NCI-H2196 treated with DMSO at 0.1 percent for 48 hours (cell line): ENCODE results near the gene TTBK1.
A peak's percentile ranks its signal among the peaks of the same experiment; 100 is the strongest.
"Not testable (repeated sequence)": the region's sequence is repeated elsewhere in the genome, so short reads cannot be mapped to it uniquely, and the experiment has no call there.

Source experiments
- DNase-seq: peaks from one replicate; lab custom pipeline; 2025; ENCODE audit not compliant: unreplicated experiment; lab: John Stamatoyannopoulos, UW

Gene TTBK1

DNA sequence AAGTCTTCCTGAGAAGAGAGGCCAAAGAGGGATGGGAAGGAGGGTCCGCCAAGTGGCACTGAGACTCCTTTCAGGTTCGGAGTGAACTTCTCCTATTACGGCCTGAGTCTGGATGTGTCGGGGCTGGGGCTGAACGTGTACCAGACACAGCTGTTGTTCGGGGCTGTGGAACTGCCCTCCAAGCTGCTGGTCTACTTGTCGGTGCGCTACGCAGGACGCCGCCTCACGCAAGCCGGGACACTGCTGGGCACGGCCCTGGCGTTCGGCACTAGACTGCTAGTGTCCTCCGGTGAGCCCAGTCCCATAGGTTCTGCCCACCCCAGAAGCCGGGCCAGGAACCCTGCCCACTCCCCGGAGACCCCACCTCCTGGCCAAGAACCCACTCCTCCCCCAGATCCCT, 58.8 kb downstream of the TTBK1 start:
- no peak for DNase-seq

DNA sequence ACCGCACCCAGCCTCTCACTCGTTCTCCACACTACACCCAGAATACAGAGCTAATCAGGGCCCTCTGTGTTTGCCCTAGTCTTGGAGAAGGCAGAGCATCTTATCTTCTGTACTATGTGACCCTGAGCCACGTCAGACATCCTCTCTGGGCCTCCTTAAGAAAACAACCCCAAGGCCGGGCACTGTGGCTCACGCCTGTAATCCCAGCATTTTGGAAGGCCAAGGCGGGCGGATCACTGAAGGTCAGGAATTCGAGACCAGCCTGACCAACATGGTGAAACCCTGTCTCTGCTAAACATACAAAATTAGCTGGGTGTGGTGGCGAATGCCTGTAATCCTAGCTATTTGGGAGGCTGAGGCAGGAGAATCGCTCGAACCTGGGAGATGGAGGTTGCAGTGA, 59.7 kb downstream of the TTBK1 start:
- not testable (repeated sequence) for DNase-seq

DNA sequence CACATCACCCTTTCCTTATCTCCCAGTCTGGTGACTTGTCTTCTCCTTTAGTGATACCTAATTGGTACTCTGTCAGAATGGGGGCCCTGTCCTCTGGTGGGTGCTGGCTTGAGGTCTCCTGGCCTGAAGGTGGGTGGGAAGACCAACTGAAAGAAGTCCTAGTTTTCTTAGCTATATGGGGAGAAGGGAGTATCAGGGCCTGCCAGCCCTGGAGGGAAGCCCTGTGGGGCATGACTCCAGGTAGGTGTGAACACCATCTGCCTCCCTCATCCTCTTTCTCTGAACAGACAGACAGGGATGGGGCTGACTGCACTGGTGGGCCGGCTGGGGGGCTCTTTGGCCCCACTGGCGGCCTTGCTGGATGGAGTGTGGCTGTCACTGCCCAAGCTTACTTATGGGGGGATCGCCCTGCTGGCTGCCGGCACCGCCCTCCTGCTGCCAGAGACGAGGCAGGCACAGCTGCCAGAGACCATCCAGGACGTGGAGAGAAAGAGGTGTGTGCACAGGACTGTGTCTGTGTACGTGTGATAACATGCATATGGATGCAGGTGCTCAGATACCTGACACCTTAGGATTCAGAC, 60.6 kb downstream of the TTBK1 start:
- DNase-seq, result no peak

DNA sequence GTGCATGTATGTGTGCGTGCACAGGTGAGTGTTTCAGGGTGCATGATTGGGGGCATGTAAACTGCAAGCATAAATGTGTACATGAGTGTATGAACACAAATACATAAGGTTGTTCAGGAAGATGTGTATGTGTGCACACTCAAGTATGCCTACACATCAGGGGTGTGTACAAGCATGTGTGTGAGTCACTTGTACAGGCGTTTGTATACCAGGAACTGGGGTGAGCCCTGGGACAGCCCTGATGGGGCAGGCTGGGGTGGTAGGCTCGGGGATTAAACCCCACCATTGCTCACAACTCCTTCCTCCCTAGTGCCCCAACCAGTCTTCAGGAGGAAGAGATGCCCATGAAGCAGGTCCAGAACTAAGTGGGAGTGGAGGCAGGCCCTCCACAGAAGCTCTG, 61.1 kb downstream of the TTBK1 start:
- no peak for DNase-seq

DNA sequence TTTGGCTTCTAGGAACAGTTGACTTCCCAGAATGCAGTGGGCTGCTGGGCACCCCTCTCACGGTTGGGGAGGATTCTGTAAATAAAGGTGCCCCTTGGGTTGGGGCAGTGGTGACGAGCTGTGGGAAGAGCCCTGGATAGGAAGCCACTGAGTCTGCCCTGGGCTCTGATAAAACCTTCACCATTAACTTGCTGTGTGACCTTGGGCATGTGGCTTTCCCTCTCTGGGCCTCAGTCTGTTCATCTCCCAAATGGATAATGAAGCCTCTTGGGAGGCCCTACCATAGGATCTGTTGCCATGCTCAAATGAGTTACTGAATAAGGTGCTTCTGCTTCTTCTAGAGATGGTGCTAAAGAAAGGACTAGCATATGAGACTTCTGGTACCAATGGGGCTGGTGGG, 61.6 kb downstream of the TTBK1 start:
- DNase-seq, result no peak

DNA sequence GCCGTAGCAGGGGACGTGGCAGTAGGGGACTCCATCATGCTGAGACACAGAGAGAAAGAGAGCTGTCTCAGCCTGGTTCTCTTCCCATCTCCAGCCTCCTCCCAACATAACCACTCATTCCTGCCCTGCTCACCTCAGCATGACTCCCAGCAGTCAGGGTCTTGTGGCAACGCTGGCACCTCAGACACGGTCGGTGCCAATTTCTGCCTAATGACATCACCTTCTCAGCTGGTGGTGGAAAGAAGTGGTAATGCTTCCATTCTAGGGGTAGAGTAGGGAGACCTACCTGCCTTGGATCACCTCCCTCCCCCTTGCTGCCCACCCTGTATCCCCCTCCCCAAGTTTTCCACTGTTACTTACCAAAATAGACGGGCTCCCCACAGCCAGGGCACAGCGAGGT, 62.8 kb downstream of the TTBK1 start:
- no peak for DNase-seq

DNA sequence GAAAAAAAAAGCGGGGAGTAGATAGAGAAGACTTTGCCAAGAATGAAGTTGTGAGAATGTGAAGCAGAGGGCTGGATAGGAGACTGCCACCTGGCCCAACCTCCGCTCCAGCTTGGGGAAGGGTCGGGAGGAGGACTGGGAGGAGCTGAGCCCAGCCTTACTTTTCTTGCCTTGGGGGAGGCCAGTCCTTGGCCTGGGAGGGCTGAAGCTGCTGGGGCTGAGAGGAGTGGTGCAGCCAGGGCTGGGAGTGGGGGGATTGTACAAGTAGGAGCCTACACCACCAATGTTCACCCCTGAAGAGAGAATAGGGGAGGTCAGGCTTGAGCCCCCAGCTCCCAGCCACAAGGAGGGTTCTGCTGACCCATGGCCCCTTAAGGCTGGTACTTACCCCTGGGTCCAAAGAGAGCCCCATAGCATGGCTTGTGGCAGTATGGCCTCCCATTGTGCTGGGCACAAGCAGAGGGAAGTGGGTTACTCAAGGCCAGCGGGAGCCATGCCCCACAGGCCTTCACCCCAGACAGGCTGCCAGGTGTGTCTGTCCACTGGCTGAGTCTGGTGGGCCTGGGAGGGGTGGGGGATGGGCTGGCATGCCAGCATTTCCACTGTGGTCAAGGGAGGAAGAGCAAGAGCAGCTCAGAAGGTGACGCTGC, 64.3 kb downstream of the TTBK1 start:
- DNase-seq, result no peak

DNA sequence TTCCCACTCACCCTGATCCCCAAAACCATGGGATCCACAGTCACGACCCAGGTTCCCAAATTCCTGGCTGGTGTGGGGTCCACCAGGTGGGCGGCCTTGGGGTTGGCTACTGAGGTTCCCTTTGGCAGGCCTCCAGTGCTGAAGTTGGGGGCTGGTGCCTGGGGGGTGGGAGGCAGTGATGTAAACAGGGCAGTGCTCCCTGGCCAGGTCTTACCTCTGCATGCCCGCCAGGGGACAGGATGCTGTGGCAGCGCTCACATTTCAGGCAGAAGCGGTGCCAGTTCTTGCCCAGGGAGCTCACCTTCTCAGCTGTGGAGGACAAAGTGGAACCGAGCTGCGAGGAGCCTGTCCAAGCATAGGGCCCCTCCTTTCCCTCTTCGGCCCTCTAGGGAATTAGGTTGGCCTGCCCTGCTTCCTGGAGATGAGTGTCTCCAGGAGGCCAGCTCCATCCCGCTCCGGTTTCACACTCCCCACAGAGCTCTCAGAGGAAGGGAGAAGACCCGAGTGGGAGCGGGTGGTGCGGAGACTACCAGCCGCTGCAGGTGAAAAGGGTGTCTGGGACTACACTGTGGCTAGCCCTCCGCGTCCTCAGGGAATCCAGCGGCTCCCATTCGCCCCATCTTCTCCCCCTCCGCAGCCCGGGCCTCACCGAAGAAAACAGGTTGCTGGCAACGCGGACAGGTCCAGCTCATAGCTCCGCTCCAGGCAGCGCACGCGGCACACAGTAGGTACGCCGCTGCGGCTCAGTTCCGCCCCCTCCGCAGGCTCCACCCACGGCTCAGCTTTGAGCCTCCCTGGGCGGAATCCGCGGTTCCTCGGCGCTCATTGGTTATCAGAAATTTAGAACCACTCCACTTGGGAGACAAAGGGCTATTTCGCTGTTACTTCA, 65.1 kb downstream of the TTBK1 start, which contains the start of gene CRIP3:
Gene CRIP3, minus strand, starts transcription at position 726 of the 889 bp plus-strand sequence. Its CDS starts 34 bp downstream, at position 692.
- no peak for DNase-seq

DNA sequence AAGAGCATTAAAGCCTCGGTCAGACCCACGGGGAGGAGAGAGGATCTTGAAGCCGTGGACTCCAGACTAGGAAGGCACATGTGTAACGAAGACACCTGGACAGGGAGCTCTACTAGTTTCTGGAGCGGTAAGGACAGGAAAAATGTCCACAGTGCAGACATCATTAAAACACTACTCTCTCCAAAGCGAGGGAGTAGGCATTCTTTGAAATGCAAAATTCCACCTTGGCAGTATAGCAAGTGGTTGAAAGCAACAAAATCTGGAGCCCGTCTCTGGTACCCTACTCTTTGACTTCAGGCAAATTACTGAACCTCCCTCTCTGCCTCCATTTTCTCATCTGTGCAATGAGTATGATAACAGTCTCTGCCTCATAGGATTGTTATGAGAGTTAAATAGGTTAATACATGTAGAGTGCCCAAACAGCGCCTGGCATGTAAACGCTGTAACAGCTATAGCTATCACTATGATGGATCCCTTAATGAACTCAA, 65.8 kb downstream of the TTBK1 start:
- no peak for DNase-seq

DNA sequence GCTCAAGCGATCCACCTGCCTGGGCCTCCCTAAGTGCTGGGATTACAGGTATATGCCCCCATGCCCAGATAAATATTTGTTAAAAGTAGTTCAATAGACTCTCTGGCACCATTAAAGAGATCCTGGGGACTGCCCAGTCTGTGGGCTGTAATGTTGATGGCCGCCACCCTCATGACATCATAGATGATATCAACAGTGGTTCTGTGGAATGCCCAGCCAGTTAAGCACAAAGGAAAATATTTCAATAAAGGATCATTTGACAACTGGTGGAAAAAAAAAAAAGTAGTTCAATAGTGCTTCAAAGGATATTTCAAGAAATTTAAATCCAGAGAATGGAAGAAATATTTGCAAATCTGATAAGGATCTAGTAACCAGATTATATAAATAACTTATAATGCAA, 66.9 kb downstream of the TTBK1 start:
- no peak for DNase-seq

DNA sequence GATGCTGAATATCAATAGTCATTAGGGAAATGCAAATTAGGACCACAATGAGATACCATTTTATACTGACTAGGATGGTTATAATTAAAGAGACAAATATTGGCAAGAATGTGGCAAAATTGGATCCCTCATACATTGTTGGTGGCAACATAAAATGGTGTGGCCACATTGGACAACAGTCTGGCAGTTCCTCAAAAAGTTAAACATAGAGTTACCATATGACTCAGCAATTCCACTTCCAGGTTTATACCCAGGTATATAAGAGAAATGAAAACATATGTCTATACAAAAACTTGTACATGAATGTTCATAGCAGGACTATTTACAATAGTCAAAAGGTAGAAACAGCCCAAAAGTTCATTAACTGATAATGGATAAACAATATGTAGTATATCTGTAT, 67.3 kb downstream of the TTBK1 start:
- DNase-seq, result no peak

DNA sequence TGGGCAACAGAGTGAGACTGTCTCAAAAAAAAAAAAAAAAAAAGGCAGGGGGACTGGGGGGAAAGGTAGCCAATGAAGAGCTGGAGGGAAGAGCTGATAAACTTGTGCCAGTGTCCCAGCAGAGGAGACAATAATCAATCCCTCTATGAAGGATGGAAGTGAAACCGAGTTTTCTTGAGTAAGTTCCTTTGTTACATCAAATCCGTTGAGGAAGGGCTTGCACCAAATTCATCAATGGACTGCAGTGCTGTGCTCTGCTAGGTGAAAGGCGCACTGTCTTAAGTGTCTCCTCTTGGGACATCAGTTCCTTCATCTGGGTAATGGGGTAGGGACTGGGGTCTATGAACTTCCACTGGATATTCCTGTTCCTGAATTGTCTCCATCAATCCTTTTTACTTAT, 68.4 kb downstream of the TTBK1 start:
- no peak for DNase-seq

DNA sequence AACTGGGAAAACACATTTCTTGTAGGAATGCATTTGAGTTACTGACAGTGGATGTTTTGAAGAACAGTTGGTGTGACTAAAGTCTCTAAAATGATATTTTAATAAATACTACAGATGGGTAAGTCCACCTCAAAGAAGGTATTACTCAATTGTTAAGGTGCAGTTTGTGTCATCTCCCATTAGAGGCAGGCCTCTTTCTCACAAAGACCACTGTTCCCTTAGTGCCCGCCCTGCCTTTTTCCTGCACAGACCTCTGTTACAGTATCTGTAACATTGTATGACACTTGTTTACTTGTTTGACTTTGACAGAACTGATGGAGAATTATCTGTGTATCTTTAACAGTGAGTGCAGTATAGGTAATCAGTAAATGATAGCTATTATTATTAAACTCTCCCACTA, 70.5 kb downstream of the TTBK1 start:
- no peak for DNase-seq

DNA sequence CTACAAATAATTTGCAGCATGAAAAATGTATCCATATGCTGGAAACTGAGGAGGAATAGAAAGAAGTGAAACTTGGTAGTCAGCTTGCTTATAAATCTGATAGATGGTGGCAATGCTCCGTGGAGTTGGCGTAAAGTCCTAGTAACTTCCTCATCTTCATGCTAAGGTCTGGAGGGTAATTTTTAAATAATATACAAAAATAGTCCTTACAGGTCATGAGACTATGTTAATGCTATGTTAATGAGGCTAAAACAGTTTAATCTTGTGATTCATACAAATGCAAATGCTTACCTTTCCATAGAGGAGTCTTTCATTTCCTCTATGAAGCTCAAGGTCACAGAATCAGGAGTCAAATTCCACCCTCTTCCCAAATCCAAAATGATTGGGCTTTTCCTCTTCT, 74.7 kb downstream of the TTBK1 start:
- no peak for DNase-seq

DNA sequence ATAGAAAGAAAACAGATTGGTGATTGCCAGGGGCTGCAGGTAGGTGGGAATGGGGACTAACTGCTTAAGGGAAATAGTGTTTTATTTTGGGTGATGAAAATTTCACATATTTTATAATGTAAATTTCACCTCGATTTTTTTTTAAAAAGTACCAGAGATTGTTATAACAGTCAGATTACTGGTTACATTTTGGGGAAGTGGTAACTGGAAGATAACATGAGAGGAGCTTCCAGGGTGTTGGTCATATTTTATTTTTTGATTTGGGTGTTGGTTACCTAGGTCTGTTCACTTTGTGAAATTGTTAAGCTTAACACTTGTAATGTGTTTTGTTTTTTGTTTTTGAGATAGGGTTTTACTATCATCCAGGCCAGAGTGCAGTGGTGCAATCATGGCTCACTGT, 82.6 kb downstream of the TTBK1 start:
- no peak for DNase-seq

DNA sequence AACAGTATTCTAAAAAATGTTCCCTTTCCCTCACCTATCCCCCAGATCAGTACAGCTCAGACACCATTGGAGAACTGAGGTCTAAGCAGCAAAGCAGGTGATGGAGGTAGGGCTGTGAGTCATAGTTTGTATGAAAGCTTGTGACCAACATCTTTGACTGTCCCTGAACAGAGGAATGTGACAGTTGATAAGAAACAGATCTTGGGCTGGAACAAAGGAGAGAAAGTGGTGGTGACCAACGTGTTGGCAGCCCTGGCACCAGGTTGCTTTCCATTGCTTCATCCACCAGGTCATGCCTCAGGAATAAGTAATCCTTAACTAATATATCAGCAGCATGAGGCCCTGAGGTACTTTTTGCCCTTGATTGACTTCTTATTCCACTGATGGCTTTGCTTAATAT, 85.2 kb downstream of the TTBK1 start:
- DNase-seq, result no peak

DNA sequence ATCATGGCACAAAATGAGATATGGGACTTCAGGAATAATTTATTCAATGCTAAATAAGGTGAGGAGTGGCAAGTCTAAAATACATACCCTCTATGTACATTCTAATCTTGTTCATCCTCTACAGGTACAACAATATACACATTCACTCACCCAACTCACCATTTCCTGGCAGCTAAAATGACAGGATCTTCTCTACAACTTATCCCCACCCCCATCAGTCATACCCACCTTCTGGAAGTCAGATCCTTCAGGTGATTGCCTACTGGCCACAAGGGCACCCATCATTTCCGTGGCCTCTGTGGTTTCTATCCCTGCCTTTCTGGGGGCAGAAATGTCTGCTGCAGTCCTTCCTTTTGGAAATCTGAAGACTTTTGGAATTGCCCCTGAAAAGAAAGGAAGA, 88.2 kb downstream of the TTBK1 start:
- no peak for DNase-seq

DNA sequence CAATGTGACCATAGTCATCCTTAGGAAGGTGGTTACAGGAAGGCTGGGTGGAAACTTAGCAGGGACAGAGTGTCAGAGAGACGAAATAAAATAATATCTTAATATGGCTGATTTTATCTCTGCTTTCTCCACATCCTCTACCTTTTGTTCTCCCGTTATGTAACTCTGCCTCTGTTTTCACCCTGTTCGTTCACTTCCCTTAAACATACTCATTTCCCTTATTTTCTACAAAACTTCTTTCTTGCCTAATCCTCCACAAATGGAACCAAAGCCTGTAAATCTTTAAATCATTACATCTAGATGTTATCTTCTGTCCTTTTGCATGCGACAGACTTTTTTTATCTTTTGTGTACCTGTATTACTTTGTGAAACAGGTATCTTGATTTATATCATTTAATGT, 88.6 kb downstream of the TTBK1 start:
- DNase-seq, result no peak

DNA sequence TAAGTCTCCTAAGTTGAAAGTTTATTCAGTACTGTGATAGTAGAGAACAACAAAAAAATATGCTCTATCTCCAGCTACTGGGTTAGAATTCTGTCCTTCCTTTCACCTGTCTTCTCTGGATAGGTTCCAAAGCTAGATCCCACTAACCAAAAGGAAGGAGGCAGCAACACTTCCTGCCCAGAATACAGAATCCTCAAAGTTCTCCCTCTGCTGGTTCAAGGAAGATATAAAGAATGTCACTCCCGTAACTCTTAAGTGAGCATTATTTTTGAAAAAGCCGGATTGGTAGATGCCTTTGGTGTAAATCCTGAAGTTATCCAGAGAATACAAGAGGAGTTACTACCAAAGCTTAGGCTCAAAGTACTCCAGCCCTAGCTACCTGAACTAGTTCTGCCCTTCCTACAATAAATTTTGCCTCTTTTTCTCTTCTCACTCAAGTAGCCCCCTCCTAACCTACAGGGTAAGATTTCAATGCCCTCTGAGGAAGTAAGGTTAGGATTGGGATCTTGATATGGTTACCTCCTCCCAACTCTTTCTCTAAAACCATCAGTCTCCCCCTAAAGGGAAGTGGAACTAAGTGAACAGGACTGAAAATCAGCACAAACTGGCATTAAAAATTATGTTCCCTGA, 91.3 kb downstream of the TTBK1 start:
- peak; percentile 69 for DNase-seq

DNA sequence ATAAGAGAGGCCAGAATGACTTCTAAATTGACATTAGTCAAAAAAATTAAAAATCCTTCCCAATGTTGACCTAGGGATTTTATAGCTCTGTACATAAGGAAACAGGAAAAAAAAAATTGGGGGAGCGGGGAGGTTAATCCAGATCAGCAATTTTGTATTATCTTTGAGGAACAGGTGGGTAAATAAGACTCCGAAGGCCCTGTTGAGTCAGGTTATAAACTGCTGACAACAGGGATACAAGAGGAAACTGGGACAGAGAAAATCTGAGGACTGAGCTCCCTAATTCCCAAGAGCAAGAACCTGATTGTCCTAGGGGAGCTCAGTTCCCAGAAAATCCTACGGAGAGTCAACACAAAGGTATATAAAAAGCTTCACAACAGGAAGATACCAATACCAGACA, 92.2 kb downstream of the TTBK1 start:
- DNase-seq, result no peak

DNA sequence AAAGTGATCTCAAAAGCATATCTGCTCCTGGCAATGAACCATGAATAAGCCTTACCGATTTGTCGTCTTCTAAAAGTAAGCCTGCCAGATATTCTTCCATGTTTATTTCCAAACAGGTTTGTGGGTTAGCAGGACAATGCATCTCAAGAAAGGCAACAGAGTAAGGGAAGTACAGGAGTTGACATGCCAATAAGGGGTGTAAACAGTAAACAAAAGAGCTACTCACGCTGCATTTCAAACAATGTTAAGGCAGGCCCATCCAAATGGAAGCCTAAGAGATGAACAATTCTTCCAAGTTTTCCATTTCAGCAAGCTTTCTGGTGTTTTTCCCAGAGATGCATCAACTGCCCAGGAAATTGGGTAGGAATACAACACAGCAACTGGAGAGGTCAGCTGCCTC, 93.1 kb downstream of the TTBK1 start:
- no peak for DNase-seq
